Amniotic epithelial cell (primary cell): ENCODE results near the gene EFHD2.
"Not testable (repeated sequence)": the region's sequence is repeated elsewhere in the genome, so short reads cannot be mapped to it uniquely, and the experiment has no call there.

Source experiments
- DNase-seq: peaks from one replicate; pipeline ENCODE4 v3.0.0-alpha.2; 2010; ENCODE audit warnings: low read depth

The EFHD2 gene

GRCh38 chr1:15452866-15453571, 43.3 kb downstream of the EFHD2 start:
- DNase-seq, result no peak

- peak; percentile 36 for DNase-seq
Observed at GRCh38 chr1:15453734-15454133, 44.0 kb downstream of the EFHD2 start.

- peak; percentile 93 for DNase-seq
Observed at GRCh38 chr1:15454256-15454655, 44.6 kb downstream of the EFHD2 start.

- DNase-seq, result peak; percentile 97
Observed at GRCh38 chr1:15455522-15455921, 45.8 kb downstream of the EFHD2 start.

GRCh38 chr1:15456313-15456954, 46.7 kb downstream of the EFHD2 start, which contains the start of gene CELA2A:
CELA2A (plus strand) TSS chr1:15456732; CDS start chr1:15456754, 22 bp downstream.
- DNase-seq, result no peak

GRCh38 chr1:15457585-15457984, 47.9 kb downstream of the EFHD2 start:
- no peak for DNase-seq

GRCh38 chr1:15458388-15458787, 48.7 kb downstream of the EFHD2 start:
- DNase-seq, result not testable (repeated sequence)

GRCh38 chr1:15459771-15460707, 50.4 kb downstream of the EFHD2 start:
- no peak for DNase-seq

GRCh38 chr1:15460708-15461095, 51.0 kb downstream of the EFHD2 start:
- peak; percentile 29 for DNase-seq

- not testable (repeated sequence) for DNase-seq
Observed at GRCh38 chr1:15463064-15463800, 53.5 kb downstream of the EFHD2 start.

GRCh38 chr1:15463926-15464322, 54.2 kb downstream of the EFHD2 start:
- DNase-seq, result not testable (repeated sequence)

GRCh38 chr1:15465674-15466073, 56.0 kb downstream of the EFHD2 start:
- DNase-seq, result no peak

GRCh38 chr1:15466955-15467625, 57.4 kb downstream of the EFHD2 start:
- not testable (repeated sequence) for DNase-seq

GRCh38 chr1:15468145-15468544, 58.5 kb downstream of the EFHD2 start:
- no peak for DNase-seq

GRCh38 chr1:15469361-15469760, 59.7 kb downstream of the EFHD2 start:
- DNase-seq, result no peak

- DNase-seq, result not testable (repeated sequence)
Observed at GRCh38 chr1:15469821-15470448, 60.2 kb downstream of the EFHD2 start.

GRCh38 chr1:15471067-15471466, 61.4 kb downstream of the EFHD2 start:
- not testable (repeated sequence) for DNase-seq

GRCh38 chr1:15471723-15472122, 62.0 kb downstream of the EFHD2 start:
- DNase-seq, result not testable (repeated sequence)

GRCh38 chr1:15472587-15472986, 62.9 kb downstream of the EFHD2 start:
- no peak for DNase-seq

- no peak for DNase-seq
Observed at GRCh38 chr1:15475752-15476314, 66.1 kb downstream of the EFHD2 start, which contains the start of gene CELA2B. CELA2B (plus strand) TSS chr1:15476104; CDS start chr1:15476126, 22 bp downstream.
